Measurements from ENCODE around the gene IFI27L1.

The IFI27L1 gene

GRCh38 chr14:94080621-94081385 is at the start of gene IFI27L1, which contains the start of gene DDX24:
IFI27L1 (plus strand) TSS chr14:94081310; CDS start chr14:94096938, 15,628 bp downstream.
DDX24 (minus strand) TSS chr14:94081202; CDS start chr14:94079742, 1,460 bp downstream.
- DNase-seq (ENCODE audit: low spot score) (peak; percentile 94), FAIRE-seq (no peak)

DNA sequence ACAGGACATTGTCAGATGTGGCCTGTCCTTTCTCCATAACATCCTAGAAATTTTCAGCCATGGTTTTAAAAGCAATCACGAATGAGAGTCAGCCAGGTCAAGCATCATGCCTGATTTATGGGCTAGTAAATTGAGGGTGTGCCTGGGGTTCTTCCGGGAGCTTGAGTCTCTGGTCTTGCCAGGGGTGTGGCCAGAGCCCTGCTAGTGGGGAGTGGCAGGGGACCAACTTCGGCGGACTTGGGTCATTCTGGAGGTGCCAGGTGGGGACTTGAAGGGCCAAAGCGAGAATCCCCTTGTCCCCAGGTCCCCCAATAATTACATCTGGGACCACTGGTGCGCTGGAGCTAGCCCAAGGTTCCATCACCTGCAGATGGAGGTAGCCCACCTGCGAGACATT is 49.2 kb upstream of the IFI27L1 start:
- DNase-seq (ENCODE audit: low spot score) (no peak), FAIRE-seq (no peak)

- FAIRE-seq, result no peak
- no peak for DNase-seq (ENCODE audit: low spot score)
These were observed 46.2 kb upstream of the IFI27L1 start for GRCh38 chr14:94034886-94035285.

- no peak for FAIRE-seq
- DNase-seq (ENCODE audit: low spot score), result peak; percentile 56
These were observed 44.6 kb upstream of the IFI27L1 start for GRCh38 chr14:94036313-94037167.

GRCh38 chr14:94037954-94038353 is 43.2 kb upstream of the IFI27L1 start:
- DNase-seq (ENCODE audit: low spot score), result no peak
- no peak for FAIRE-seq

GRCh38 chr14:94038510-94038909 is 42.6 kb upstream of the IFI27L1 start:
- no peak for FAIRE-seq

DNA sequence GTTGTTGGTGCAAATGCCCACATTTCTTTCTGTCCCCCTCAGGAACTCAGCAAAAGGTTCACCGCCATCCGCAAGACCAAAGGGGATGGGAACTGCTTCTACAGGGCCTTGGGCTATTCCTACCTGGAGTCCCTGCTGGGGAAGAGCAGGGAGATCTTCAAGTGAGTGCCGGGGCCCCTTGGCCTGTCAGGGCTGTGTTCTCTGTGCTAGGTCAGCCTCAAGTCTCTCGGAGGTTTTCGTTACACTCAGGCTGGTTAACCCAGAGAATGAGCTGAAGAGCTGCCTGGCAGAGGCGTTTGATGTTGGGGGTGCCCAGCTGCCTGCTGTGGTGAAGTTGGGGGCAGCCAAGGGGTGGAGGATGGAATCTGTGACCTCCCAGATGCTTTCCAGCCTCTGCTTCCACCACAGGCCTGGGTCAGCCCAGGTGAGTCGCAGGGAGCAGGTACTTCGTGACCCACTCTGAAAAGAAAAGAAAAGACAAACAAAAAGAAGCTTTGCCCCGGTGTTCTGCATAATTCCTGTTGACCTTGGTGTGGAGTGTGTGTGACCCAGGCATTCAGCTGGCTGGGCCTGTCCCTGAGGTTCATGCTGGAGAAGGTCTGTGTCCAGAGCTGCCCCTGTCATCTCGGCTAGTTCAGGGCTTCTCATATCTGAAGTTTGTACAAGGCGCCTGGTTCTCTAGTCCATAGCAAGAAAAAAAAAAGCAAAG is 42.0 kb upstream of the IFI27L1 start:
- DNase-seq (ENCODE audit: low spot score) (no peak), FAIRE-seq (no peak)

More at GRCh38 chr14:94038510-94038909, 42.6 kb upstream of the IFI27L1 start:
- no peak for DNase-seq (ENCODE audit: low spot score)

DNA sequence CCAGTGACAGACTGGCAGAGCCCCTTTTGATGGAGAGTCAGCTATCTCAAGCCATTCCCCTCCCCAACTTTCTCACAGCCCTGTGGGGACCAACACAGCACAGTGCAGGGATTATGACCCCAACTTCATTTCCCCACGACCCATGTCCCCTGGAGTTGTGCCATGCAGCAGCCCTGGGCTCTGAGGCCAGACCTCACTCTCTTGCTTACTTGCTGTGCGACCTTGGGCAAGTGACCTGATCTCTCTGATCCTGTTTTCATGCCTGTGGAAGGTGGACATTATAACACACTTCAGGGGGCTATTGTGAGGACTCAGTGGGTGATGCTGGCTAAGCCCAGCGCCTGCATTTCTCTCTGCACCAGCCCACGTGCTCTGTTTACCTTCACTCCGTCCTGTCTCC is 40.9 kb upstream of the IFI27L1 start:
- no peak for FAIRE-seq

DNA sequence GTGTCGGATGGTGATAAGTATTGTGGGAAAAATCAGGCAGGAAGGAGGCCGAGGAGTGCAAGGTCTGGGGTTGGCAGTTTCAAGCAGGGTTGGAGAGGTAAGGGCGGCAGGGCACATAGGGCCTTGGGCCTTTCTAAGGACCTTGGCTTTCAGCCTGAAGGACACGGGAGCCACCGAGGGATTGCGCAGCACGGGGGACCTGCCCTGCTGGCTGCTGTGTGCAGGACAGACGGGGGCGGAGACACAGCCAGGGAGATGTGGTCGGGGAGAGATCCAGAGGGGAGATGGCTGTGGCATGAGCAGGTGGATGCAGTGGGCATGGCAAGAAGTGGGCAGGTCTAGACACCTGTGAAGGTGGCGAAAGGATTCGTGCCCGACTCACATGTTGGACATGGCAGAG is 40.3 kb upstream of the IFI27L1 start:
- DNase-seq (ENCODE audit: low spot score), result no peak
- no peak for FAIRE-seq

More for the DNA sequence above, 40.9 kb upstream of the IFI27L1 start:
- no peak for DNase-seq (ENCODE audit: low spot score)

DNA sequence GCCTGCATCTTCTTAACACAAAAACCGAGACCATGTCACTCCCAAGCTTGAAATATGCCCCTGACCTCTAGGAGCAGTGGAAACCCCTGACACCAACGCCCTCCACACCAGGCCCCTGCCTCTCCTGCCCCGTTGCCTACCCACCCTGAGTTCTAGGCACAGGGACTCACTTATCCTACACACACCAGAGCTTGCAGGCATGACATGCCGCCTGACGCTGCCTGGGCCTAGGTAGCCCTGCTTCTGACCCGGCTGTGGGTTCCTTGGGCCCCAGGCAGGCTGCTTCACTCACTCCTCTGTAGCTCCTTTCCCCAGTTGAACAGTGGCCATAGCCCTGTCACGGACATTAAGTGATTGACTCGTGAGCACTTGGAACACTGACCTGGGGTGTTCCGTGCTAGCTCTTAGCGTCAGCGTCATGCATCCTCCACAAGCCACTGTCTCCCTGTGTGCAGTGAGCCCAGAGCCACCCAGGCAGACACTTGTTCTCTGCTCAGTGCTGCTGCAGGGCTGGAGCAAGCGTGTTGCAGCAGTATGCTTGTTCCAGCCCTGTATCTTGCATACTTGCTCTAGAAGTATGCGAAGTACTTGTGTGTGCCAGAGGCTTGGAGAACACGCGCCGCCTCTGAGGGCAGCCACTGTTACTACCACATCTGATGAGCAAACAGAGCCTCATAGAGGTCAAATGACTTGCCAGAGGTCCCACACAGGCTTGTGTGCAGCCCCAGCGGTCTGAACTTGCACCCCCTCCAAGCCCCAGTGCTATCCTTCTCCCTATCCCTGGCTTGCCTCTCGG is 39.4 kb upstream of the IFI27L1 start:
- FAIRE-seq, result no peak
- DNase-seq (ENCODE audit: low spot score), result no peak

GRCh38 chr14:94042433-94043091 is 38.5 kb upstream of the IFI27L1 start:
- FAIRE-seq, result no peak
- no peak for DNase-seq (ENCODE audit: low spot score)

DNA sequence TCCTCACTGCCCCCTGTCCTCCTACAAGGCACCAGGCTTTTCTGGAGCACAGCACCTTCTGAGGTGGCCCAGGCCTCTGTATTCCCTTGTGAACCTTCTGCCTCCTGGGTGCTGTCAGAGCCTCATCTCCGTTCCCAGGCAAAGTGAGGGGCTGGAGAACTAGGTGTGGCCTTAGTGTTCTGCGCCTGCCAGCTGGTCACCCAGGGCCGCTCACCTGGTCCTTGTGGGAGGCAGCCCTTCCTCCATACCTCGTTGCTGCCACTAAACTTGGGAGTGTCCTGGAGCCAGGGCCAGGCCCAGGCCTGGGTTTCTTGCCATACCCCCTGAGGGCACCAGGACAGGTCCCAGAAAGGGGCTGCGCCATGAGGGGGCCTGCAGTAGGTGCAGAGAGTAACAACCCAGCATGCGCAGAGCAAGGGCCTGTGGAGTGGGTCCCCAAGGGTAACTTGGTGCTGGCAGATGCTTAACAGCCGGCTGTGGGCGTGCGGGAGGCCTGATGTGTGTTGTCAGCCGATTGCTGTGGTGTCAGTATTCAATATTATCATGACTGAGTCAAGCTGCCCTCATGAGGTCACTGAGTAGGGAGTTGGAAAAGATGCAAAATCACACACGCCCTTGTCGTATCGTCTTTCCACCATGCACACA is 37.9 kb upstream of the IFI27L1 start:
- DNase-seq (ENCODE audit: low spot score) (no peak), FAIRE-seq (no peak)

DNA sequence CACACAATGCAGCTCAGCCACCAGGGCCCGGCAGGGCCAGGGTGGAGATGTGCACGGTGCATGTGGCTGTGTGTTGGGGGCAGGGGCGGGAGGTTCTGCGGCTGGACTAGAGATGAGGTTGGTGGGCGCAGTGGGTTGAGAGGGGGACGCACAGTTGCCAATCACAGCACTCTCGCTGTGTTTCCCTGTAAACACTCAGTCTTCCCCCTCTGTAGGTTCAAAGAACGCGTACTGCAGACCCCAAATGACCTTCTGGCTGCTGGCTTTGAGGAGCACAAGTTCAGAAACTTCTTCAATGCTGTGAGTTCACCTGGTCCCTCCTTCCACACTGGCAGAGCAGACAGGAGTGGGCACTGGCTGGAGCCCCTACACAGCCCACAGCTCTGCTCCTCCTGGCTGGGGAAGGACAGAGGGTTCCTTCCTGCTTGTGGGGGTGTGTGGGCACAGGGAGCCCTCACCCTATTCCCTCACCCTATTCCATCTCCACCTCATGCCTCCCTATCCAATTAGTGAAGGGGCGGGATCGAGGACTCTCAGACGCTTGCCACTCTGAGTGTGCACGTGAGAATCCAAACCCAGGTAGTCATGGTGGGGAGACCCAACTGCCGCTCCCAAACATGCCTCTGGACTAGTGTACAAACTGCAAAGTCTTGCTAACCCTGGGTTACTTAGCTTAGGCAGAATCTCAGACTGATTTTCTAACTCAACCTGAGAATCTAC is 37.2 kb upstream of the IFI27L1 start:
- DNase-seq (ENCODE audit: low spot score), result no peak
- no peak for FAIRE-seq

- FAIRE-seq, result no peak
These were observed 36.5 kb upstream of the IFI27L1 start for GRCh38 chr14:94044476-94045091.

DNA sequence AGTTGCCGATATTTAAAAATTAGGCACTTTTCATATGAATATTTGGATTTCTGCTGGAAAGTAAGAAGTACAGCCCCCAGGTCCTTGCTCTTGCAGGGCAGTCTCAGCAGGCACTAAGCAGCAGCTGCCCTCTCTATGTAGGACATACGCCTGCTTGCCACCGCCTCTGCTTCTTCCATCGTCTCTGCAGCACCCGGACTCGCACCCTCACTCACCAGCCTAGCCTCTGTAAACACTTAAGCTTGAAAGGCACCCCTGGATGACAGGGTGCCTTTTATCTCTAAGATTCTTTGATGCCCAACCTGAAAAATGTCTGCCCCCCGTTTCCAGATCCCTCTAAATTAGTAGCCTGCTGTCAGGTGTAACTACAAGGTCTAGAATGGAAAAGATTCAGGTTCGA is 36.0 kb upstream of the IFI27L1 start:
- FAIRE-seq (no peak), DNase-seq (ENCODE audit: low spot score) (no peak)

More at GRCh38 chr14:94044476-94045091, 36.5 kb upstream of the IFI27L1 start:
- no peak for DNase-seq (ENCODE audit: low spot score)

DNA sequence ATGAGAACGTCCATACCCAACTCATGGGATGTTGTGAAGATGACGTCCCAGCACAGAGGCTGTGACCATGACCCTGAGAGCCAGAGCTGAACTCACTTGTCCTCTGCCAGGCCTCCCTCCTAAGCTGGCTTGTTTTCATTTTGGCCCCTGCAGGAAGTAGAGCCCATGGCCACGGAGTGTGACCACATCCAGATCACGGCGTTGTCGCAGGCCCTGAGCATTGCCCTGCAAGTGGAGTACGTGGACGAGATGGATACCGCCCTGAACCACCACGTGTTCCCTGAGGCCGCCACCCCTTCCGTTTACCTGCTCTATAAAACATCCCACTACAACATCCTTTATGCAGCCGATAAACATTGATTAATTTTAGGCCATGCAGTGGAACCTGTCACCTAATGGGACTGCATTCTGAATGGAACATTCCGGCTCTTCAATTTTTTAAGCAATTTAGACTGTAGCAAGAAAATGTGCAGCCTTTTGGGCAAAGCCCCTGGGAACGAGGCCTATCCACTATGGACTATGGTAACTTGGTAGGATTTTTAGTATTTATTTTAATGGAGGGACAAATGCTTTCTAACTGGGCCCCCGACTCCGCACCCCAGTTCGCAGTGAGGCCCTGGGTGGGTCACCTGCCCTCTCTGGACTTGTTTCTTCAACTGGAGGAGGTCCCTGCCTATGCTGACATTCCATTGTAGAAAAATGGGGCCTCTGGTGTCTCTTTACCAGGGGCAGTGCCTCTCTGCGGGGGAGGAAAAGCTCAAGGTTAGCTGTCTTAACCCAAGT is 35.4 kb upstream of the IFI27L1 start:
- DNase-seq (ENCODE audit: low spot score) (no peak), FAIRE-seq (no peak)

GRCh38 chr14:94046696-94047250 is 34.3 kb upstream of the IFI27L1 start:
- no peak for DNase-seq (ENCODE audit: low spot score)
- no peak for FAIRE-seq

DNA sequence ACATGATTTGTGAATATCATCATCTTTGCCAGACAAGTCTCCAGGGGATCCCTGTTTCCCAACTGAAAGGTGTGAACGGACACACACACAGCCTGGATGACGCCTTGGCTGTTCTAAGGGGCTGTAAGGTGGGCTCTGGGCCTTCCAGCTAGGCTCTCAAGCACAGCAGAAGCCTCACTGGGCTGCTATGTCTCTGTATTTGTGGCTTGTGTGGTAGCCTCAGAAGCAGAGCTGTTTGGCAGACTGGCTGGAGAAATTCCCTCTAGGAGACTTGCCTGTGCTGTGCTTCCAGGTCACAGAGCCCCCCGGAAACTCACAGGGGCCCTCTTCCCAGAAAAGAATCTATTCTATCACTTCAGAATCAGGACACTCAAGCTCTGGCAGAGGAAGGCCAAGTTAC is 33.5 kb upstream of the IFI27L1 start:
- FAIRE-seq, result no peak
- DNase-seq (ENCODE audit: low spot score), result no peak
